ENCODE measurements around the gene SH2D3C. TPM values are rescaled to one million over a fixed set of nuclear protein-coding genes. Genes with fewer than 3 reads are reported as not detected.

The SH2D3C gene
- total RNA-seq, 2 experiments from 2014 or later, result 29.9 to 30.3 TPM

DNA sequence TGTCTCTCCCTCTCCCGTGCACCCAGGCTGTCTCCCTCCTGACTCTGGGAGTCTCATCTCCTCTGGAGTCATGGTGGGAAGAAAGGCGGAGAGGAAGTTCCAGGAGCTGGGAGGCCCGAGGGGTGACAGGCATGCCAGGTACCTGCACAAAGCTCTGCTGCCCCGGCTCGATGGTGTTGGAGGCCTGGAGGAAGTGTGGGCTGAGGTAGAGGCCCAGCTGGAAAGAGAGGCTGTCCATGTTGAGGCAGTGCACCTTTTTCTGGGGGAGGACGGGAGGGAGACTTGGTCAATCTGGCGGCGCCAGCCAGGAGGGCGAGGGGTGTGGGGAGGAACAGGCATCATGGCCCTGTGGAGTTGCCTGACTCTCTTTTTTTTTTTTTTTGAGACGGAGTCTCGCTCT lies 40.1 kb upstream of the SH2D3C start:
- POLR2A ChIA-PET, result interaction anchor here (0.6 to 2.0 kb wide), 6 partner anchors 9 to 52 kb away, joined by 3 to 8 read pairs (median 3); partner anchors contain the start of gene FPGS
- Mint-ChIP-seq H3K27ac (no peak overlapping the region), H3K36me3 (ENCODE audit: low read depth) (peaks cover 8% of the 10 kb centered on the region), H3K9me3 (no peaks in the 10 kb centered on the region), H3K4me1 (ENCODE audit: low read depth) (no peaks in the 10 kb centered on the region), H3K4me3 (no peak overlapping the region), H3K27me3 (no peaks in the 10 kb centered on the region)
- TF ChIP-seq CTCF (IDR thresholded peaks at IDR 0.05), result no peak
- intact Hi-C loops (cut with micrococcal nuclease), result no loop called here
- DNase-seq, result no peak
- no peak for ATAC-seq
- CTCF ChIA-PET, result interaction anchor here (0.7 to 1.9 kb wide), 2 partner anchors 51 to 84 kb away, joined by 3 to 5 read pairs; no protein-coding TSS in a partner anchor

DNA sequence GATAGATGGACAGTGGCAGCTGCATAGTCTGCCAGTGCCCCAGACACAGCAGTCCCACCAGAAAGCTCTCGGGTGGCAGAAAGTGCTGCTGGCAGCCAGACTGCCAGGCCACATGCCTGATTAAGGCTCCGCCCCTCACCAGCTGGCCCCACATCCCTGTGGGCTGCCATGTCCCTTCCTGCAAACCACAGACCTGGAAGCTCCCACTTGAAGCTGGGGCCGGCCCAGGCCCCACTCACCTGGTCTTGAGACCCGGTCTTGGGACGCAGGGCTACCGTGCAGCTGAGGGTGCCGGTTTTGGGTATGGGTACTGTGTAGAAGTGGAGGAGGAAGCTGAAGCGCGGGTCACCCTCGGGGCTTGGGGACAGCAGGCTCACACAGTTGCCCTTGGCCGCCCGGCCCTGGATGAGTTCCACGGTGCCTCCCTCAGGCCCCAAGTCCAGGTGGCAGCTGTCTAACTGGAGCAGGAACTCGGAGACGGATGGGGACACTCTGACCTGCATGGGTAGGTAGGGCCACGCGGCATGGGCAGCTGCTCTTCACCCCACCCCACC lies 39.5 kb upstream of the SH2D3C start:
- ATAC-seq, result no peak
- H3K36me3 Mint-ChIP-seq (ENCODE audit: low read depth), result peaks cover 12% of the 10 kb centered on the region

GRCh38 chr9:127816728-127817127 lies 38.3 kb upstream of the SH2D3C start:
- H3K27ac Mint-ChIP-seq, result no peak overlapping the region
- no peak for DNase-seq
- POLR2A ChIA-PET, result interaction anchor here (0.5 to 2.1 kb wide), 5 partner anchors 9 to 36 kb away, joined by 3 to 8 read pairs (median 3); partner anchors contain the start of gene FPGS

More for the DNA sequence above, 39.5 kb upstream of the SH2D3C start:
- Mint-ChIP-seq H3K27ac (no peak overlapping the region), H3K27me3 (no peaks in the 10 kb centered on the region), H3K9me3 (no peaks in the 10 kb centered on the region), H3K4me1 (ENCODE audit: low read depth) (no peaks in the 10 kb centered on the region), H3K4me3 (no peak overlapping the region)
- ChIA-PET POLR2A (interaction anchor here (0.6 to 2.0 kb wide), 6 partner anchors 8 to 52 kb away, joined by 3 to 8 read pairs (median 3); partner anchors contain the start of gene FPGS), CTCF (interaction anchor here (0.7 to 1.9 kb wide), 3 partner anchors 52 to 83 kb away, joined by 3 to 5 read pairs (median 3); no protein-coding TSS in a partner anchor)
- TF ChIP-seq CTCF (IDR thresholded peaks at IDR 0.05), result no peak
- intact Hi-C loops (cut with micrococcal nuclease), result no loop called here
- DNase-seq, result no peak

DNA sequence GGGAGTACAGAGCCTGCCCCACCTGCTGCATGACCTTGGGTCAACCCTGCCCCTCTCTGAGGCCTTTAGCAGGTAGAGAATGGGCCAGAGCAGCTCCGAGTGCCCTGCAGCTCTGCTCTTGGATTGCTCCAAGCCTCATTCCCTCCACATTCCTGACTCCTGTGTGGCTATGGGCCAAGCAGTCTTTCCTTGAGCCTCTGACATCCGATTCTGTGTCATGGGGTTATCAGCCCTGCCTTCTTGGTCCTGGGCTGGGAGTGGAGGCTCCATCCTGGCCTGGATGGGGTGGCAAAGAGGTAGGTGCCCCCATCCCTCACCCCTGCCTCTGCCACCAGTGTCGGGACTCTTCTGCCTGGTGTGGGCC lies 37.9 kb upstream of the SH2D3C start:
- intact Hi-C loops (cut with micrococcal nuclease), result no loop called here
- no peaks in the 10 kb centered on the region for H3K27me3 Mint-ChIP-seq
- ChIA-PET POLR2A (interaction anchor here (0.5 to 2.1 kb wide), 2 partner anchors 9 to 10 kb away, joined by 3 to 6 read pairs; no protein-coding TSS in a partner anchor), CTCF (no interaction called here)
- H3K27ac Mint-ChIP-seq, result no peak overlapping the region
- H3K4me3 Mint-ChIP-seq, result no peak overlapping the region
- H3K4me1 Mint-ChIP-seq (ENCODE audit: low read depth), result no peaks in the 10 kb centered on the region
- DNase-seq (no peak), ATAC-seq (no peak)
- H3K36me3 Mint-ChIP-seq (ENCODE audit: low read depth), result peaks cover 14% of the 10 kb centered on the region
- no peaks in the 10 kb centered on the region for H3K9me3 Mint-ChIP-seq
- TF ChIP-seq CTCF (IDR thresholded peaks at IDR 0.05), result no peak

More at GRCh38 chr9:127816728-127817127, 38.3 kb upstream of the SH2D3C start:
- CTCF ChIA-PET, result interaction anchor here (0.6 to 1.0 kb wide), 2 partner anchors 11 to 71 kb away, joined by 3 read pairs; no protein-coding TSS in a partner anchor
- H3K27me3 Mint-ChIP-seq, result no peaks in the 10 kb centered on the region
- ATAC-seq, result no peak
- no peak overlapping the region for H3K4me3 Mint-ChIP-seq
- intact Hi-C loops (cut with micrococcal nuclease), result no loop called here
- H3K4me1 Mint-ChIP-seq (ENCODE audit: low read depth), result no peaks in the 10 kb centered on the region
- TF ChIP-seq CTCF (IDR thresholded peaks at IDR 0.05), result no peak
- peaks cover 13% of the 10 kb centered on the region for H3K36me3 Mint-ChIP-seq (ENCODE audit: low read depth)
- H3K9me3 Mint-ChIP-seq, result no peaks in the 10 kb centered on the region
